Parathyroid adenoma (tissue), 2 donors: ENCODE measurements around the gene ARMH1.

Experiments used
- H2AFZ ChIP-seq: fragments of 300-600 bp; sonication (generic); one replicate; pipeline ENCODE4 v1.7.0; 2017; ENCODE audit warnings: antibody characterized with exemption, mild to moderate bottlenecking
- H3K27ac ChIP-seq: fragments of 300-600 bp; sonication (generic); one replicate; pipeline ENCODE4 v1.7.0; 2017
- H3K27me3 ChIP-seq: fragments of 300-600 bp; sonication (generic); one replicate; pipeline ENCODE4 v1.7.0; 2017; ENCODE audit warnings: low read length; ENCODE audit not compliant: control insufficient read depth, insufficient read depth
- H3K36me3 ChIP-seq: fragments of 300-600 bp; sonication (generic); one replicate; pipeline ENCODE4 v1.7.0; 2017; ENCODE audit warnings: low read length; ENCODE audit not compliant: control insufficient read depth, insufficient read depth
- H3K4me1 ChIP-seq: fragments of 300-600 bp; sonication (generic); one replicate; pipeline ENCODE4 v1.7.0; 2017; ENCODE audit warnings: control low read depth
- H3K4me2 ChIP-seq: fragments of 300-600 bp; sonication (generic); one replicate; pipeline ENCODE4 v1.7.0; 2017; ENCODE audit warnings: low read length
- H3K4me3 ChIP-seq: fragments of 300-600 bp; sonication (generic); one replicate; pipeline ENCODE4 v1.7.0; 2017; ENCODE audit warnings: low read depth, low read length
- H3K79me2 ChIP-seq: fragments of 300-600 bp; sonication (generic); one replicate; pipeline ENCODE4 v1.7.0; 2017; ENCODE audit warnings: control low read depth
- H3K9ac ChIP-seq: fragments of 300-600 bp; sonication (generic); one replicate; pipeline ENCODE4 v1.7.0; 2017; ENCODE audit warnings: mild to moderate bottlenecking
- H3K9me3 ChIP-seq: fragments of 300-600 bp; sonication (generic); one replicate; pipeline ENCODE4 v1.7.0; 2017; ENCODE audit warnings: low read length; ENCODE audit not compliant: control insufficient read depth
- TF ChIP-seq, protein P1 (sequence below): fragments of 300-600 bp; sonication (generic); IDR thresholded peaks from one replicate; pipeline ENCODE4 v1.7.0; 2017; ENCODE audit warnings: antibody characterized with exemption, mild to moderate bottlenecking
- donor health status: primary hyperparathyroidism.

ARMH1 gene

DNA sequence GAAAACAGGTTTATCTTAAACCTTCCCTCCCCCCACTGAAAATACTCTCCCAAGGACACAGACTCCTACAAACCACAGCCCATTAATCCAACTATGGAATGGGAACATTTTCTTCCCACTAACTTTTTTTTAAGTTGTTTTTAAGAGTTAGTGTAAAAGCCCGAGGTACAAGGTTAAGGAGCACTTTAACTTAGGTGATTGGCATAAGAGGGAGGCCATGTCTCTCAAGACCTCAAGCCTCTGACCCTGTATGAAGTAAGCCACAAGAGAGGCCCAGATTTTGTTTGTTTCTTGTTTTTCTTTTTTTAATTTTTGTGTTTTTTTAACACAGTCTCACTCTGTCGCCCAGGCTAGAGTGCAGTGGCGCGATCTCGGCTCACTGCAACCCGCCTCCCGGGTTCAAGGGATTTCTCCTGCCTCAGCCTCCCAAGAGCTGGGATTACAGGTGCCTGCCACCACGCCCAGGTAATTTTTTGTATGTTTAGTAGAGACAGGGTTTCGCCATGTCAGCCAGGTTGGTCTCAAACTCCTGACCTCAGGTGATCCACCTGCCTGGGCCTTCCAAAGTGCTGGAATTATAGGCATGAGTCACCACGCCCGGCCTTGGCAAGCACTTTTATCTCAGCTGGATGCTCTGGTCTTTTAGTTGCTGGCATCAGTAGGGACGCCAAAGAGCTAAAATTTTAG lies 14.4 kb downstream of the ARMH1 start:
- TF ChIP-seq, protein P1, sequence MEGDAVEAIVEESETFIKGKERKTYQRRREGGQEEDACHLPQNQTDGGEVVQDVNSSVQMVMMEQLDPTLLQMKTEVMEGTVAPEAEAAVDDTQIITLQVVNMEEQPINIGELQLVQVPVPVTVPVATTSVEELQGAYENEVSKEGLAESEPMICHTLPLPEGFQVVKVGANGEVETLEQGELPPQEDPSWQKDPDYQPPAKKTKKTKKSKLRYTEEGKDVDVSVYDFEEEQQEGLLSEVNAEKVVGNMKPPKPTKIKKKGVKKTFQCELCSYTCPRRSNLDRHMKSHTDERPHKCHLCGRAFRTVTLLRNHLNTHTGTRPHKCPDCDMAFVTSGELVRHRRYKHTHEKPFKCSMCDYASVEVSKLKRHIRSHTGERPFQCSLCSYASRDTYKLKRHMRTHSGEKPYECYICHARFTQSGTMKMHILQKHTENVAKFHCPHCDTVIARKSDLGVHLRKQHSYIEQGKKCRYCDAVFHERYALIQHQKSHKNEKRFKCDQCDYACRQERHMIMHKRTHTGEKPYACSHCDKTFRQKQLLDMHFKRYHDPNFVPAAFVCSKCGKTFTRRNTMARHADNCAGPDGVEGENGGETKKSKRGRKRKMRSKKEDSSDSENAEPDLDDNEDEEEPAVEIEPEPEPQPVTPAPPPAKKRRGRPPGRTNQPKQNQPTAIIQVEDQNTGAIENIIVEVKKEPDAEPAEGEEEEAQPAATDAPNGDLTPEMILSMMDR: no peak

DNA sequence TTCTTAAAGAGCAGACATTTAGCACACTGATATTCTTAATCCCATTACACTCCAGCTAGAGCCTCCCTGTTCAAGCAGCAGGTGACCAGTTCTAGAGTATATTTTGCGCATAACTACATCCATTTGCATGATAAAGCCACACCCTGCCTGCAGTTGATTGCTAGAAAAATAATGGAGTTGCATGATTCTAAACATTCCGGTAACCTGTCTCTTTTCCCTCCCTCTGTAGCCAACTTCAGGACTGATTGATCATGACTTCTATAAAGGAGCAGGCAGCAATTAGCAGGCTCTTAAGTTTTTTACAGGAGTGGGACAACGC lies 14.9 kb downstream of the ARMH1 start:
- Histone ChIP-seq H3K4me1 (no peaks in the 10 kb centered on the region), H2AFZ (no peak overlapping the region), H3K4me3 (no peak overlapping the region), H3K27me3 (no peaks in the 10 kb centered on the region), H3K79me2 (no peaks in the 10 kb centered on the region), H3K27ac (no peak overlapping the region), H3K9me3 (no peaks in the 10 kb centered on the region), H3K36me3 (no peaks in the 10 kb centered on the region), H3K9ac (no peak overlapping the region), H3K4me2 (no peak overlapping the region)
- TF ChIP-seq, protein P1: no peak

More for the DNA sequence above, 14.4 kb downstream of the ARMH1 start:
- no peak overlapping the region for H3K4me2 ChIP-seq
- H3K79me2 ChIP-seq: no peaks in the 10 kb centered on the region
- H3K4me3 ChIP-seq: no peak overlapping the region
- no peaks in the 10 kb centered on the region for H3K9me3 ChIP-seq
- H3K4me1 ChIP-seq: no peaks in the 10 kb centered on the region
- H3K36me3 ChIP-seq: no peaks in the 10 kb centered on the region
- H3K9ac ChIP-seq: no peak overlapping the region
- H3K27me3 ChIP-seq: no peaks in the 10 kb centered on the region
- H2AFZ ChIP-seq: no peak overlapping the region
- no peak overlapping the region for H3K27ac ChIP-seq

DNA sequence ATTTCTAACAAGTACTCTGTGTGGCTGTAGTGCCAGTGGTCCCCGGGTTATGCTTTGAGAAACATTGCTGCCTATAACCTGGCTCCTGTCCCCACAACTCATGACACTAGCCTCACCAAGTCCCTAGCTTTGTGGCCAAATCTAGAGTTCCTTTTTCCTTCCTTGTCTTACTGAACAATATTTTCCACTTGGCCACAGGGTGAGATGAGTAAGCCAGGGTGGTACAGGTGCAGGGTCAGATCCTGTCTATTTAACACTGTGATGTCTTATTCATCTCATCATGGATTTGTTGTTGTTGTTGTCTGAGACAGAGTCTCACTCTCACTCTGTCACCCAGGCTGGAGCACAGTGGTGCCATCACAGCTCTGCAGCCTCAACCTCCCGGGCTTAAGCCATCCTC lies 18.6 kb downstream of the ARMH1 start:
- H3K4me2 ChIP-seq: no peak overlapping the region
- H3K9me3 ChIP-seq: no peaks in the 10 kb centered on the region
- H3K4me3 ChIP-seq: no peak overlapping the region
- H3K4me1 ChIP-seq: no peaks in the 10 kb centered on the region
- no peak overlapping the region for H3K9ac ChIP-seq
- no peak overlapping the region for H2AFZ ChIP-seq
- H3K27me3 ChIP-seq: no peaks in the 10 kb centered on the region
- H3K36me3 ChIP-seq: no peaks in the 10 kb centered on the region
- TF ChIP-seq, protein P1: no peak
- no peak overlapping the region for H3K27ac ChIP-seq
- H3K79me2 ChIP-seq: no peaks in the 10 kb centered on the region

DNA sequence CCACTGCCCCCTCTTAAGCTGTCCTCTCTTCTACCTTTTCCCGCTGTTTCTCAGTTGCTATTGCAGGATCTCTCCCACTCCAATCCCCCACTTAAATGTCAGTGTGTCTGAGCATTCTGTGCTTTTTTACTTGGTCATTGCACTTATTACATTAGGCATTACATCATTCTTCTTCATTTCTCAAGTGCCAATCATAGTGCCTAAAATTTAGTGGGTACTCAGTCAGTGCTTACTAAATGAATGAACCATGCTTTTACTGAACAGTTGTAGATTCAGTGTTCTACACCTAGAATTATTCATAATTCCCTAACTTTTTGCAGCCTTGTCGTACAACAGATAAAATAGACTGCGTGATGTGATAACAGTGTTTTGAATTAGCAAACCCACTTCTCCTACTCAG lies 19.4 kb downstream of the ARMH1 start:
- Histone ChIP-seq H3K27ac (no peak overlapping the region), H3K4me3 (no peak overlapping the region), H3K9ac (no peak overlapping the region), H3K9me3 (no peaks in the 10 kb centered on the region), H3K79me2 (no peaks in the 10 kb centered on the region), H3K27me3 (no peaks in the 10 kb centered on the region), H2AFZ (no peak overlapping the region), H3K36me3 (no peaks in the 10 kb centered on the region), H3K4me1 (no peaks in the 10 kb centered on the region), H3K4me2 (no peak overlapping the region)
- TF ChIP-seq, protein P1: no peak

DNA sequence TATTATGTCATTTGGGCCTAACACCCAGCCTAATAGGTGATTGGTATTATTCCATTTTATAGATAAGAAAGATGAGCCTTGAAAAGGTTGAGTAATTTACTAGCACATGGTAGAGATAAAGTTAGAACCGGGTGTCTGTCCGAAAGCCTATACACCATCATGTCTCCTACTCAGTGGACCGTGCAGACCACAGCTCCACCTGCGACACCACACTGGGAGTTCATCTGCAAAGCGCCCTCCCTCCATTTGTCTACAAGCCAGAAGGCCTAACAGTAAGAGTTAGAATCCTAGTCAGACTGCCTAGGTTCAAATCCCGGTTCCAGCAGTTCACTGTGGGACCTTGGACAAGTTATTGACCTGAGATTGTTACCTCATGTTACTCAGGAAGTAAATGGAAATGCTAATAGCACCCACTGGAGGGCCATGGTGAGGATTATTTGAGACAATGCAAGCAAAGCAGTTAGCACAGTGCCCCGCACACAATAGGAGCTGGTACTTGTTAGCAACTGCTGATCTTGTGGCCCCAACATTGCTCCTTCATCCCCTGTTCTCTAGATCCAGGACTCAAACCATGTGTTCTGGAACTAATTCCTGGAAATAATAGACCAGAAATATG lies 20.5 kb downstream of the ARMH1 start:
- no peaks in the 10 kb centered on the region for H3K27me3 ChIP-seq
- TF ChIP-seq, protein P1: no peak
- H3K9me3 ChIP-seq: no peaks in the 10 kb centered on the region
- H3K4me3 ChIP-seq: no peak overlapping the region
- H3K79me2 ChIP-seq: no peaks in the 10 kb centered on the region
- no peak overlapping the region for H2AFZ ChIP-seq
- H3K27ac ChIP-seq: no peak overlapping the region
- H3K9ac ChIP-seq: no peak overlapping the region
- no peaks in the 10 kb centered on the region for H3K36me3 ChIP-seq
- no peaks in the 10 kb centered on the region for H3K4me1 ChIP-seq
- no peak overlapping the region for H3K4me2 ChIP-seq
